Putamen (tissue), 1 donor: ENCODE results near the gene PRKG2.

Experiments used
- DNase-seq: peaks from one replicate; pipeline ENCODE4 v3.0.0-alpha.2; 2016; ENCODE audit warnings: low spot score

PRKG2 gene

DNA sequence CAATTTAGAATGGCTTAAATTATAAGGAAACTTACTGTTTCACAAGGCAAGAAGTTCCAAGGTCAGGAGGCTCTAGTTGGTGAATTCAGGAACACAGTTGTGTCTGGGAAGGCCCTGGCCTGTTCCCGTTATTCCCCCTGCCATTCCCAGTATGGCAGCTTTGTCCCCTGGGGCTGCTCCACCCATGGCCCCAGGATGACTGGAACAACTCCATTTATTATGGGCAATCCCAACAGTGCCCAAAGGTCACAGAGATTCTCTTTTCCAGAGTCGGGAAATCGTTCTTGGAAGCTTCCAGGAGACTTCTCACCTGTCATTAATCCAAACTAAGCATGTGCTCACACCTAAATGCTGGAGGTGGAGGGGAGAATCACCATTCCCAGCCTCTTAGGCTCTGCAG lies 2.8 kb upstream of the PRKG2 start:
- DNase-seq = no peak

DNA sequence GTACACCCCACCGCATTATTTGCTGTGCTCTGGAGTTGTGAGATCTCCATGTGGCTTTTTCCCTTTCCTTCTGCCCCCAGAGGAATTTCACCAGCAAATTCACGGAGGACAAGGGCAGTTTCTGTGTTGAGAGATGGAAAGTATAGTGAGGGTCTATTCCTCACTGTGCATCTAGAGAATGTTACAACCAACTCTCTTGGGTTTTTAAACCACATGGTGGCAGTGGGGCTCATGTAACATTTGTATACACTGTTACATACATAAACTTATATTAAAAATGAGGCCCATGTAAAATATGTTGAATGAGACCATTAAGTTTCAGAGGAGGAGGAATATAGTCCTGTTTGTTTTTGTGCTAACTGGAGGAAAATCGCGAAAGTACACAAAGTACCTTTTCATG lies 909 bp upstream of the PRKG2 start:
- DNase-seq = no peak

DNA sequence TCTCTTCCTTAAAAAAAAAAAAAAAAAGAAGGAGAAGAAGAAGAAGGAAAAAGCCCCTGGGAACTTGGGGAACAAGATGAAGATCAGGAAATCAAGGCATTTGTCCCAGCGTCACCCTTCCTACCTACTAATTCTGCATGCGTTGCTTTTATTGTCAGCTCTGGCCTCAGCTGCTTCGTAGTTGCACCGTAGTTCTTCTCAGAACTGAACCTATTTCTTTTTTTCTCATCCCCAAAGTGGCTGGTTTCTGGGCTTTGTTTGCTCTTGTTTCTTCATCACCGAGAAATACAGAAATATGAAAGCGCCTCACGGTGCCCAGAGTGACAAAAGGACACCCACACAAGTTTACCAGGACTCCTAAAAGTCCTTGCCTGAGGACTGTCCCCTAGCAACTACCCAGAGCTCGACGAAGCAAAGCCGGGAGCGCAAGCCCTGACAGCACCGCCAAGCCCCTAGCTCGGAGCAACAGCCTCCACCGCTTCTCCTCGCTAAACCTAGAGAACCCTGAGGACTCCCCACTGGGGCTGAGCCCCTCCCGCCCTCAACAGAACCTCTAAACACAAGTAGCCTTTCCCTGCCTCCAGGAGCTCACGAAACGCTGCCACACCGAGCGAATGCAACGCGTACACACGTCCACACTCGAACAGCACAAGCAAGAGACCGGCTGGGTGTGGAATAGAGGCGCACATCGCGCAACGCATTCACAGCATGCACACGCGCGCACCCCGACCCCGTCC lies 710 bp downstream of the PRKG2 start:
- DNase-seq = no peak

DNA sequence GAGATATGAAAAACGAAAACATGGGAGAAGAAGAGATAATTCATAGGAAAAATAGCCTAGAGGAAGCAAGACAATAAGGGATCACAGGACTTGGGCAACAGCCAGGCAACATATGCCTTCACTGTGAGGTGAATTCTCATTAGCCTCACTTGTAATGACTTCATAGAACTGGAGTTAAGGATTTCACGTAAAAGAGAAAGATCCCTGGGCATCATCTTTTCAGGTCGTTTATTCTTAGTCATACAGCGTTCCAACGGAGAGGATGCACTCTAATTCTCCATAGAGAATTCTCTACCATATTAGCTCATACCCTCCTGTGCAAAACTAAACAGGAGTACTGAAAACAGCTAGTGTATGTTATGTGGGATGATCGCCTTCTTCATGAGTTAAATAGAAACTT lies 1.4 kb downstream of the PRKG2 start:
- DNase-seq = no peak

DNA sequence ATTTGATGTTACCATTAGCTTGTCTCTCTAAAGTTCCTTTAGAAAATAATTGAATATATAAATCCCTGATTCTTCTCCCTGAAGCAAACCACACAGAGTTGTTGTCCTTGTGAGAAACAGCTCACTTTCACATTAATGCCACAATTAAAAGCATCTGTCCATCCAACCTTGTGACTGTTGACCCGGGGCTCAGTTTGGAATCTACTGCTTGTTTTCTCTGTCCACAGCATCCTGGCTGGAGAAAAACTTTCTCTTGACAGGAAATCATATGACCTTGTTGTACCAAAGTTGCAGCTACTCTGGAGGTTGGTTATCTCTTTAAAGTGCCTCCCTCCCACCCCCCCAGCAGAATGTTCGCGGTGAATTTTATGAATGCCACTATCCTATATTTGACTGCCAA lies 3.1 kb downstream of the PRKG2 start:
- no peak for DNase-seq

DNA sequence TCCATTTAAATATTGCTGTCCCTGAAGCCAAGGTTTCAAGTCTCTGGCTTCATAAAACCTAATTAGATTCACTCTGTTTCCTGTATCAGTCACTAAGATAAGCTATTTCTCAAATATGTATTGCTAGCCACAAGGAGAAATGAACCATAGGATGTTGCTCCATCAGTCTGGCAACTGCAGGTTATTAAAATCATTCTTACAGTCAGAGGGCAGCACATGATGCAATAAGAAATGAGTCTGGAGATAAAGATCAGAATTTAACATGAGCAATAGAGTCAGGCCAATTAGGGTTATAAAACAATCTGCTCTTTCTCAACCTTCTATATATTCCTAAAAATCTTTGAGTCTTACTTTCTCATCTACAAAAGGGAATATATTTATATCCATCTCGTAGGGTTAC lies 7.2 kb downstream of the PRKG2 start:
- DNase-seq = no peak

DNA sequence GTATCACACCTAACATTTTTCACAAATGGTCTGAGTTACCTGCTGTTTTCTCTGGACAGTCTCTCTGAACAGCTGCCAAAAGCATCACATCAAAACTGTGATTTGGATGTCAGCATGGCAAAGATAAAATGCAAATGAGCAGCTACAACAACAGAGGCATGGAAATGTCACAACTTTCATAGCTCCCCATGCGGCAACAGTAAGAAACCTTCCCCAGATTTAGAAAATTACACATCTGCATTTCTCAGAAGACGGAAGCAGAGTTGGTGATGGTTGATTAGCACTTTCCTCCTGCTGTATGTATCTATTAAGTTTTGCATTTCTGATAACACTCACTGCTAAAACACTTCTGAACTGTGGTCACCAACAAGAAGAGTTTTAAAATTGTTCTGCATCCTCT lies 9.7 kb downstream of the PRKG2 start:
- no peak for DNase-seq

DNA sequence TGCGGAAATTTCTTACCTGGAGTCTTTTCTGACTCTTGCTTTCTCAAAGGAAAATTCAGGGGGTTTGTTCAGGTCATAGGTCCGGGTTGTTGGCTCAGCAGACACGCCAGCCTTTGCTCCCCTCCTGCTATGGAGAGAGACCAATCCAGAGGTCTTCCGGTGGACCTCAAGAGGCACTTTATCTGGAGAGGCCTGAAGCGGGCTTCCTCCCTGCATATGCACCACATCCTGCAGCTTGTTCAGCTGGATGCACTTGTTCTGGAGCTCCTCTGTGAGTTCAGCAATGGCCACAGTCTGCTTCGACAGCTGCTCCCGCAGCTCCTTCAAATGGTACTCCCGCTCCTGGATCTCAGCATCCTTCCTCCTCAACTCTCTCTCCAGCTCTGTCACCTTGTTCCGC lies 10.5 kb downstream of the PRKG2 start:
- no peak for DNase-seq

DNA sequence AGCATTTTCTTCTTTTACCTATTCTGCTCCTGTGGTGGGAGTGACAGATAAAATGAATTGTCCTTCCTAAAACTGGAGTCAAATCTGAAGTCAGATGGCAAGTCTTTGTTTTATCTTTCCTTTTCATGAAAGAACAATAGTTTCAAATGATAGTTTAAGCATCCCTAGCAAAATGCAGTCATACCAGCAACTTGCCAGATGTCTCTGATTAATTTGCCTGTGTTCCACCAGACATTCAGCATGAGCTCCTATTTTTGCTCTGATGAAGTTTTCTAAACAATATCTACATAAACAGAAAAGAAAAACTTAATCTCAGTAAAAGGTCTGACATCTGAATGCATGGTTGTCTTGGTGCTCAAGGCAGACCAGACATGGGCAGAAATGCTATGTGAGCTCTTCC lies 15.2 kb downstream of the PRKG2 start:
- DNase-seq = no peak

DNA sequence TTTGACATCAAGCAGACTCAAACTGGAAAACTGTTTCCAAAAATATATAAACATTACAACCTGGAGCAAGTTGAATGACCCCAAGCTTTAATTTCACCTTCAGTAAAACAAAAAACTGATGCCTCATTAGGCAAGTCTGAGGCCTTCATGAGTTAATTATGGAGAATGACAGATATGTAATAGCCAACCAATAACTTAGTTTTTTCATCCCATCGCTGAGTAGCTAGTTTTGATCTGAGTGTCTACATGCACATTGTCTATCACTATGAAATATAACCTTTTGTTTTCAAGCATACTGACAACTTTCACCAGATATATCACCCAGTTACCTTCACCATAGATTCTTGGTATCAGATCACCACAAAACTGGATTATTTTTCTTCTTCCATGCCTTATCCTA lies 16.4 kb downstream of the PRKG2 start:
- DNase-seq = no peak

DNA sequence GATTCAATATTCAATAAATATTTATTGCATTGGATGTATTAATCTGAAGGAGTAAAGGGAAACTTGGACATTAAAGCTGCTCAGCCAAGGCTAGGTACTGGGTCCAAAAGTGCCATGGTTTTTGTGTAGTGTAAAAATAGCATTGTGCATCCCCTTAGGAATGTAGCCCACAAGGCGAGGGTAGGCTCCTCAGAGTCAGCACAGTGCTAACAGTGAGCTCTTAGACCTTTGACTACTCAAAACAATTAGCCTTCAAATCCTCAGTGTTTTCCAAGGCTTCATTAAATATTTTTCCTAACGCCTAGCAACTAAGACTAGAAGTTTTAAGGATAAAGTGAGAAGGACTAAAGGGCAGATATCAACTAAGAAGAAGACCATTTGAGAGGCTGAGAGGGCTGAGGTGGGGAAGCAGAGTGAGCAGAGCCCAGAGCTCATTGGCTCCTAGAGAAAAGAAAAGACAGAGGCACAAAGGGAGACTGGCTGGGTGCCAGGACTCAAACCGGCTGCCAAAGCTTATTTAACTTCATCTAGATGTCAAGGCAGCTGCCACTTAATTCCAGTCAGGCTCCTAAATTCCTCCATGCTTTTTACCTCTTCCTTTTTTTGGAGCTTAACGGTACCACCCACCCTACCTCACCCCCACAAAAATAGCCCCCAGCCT lies 17.0 kb downstream of the PRKG2 start:
- no peak for DNase-seq

DNA sequence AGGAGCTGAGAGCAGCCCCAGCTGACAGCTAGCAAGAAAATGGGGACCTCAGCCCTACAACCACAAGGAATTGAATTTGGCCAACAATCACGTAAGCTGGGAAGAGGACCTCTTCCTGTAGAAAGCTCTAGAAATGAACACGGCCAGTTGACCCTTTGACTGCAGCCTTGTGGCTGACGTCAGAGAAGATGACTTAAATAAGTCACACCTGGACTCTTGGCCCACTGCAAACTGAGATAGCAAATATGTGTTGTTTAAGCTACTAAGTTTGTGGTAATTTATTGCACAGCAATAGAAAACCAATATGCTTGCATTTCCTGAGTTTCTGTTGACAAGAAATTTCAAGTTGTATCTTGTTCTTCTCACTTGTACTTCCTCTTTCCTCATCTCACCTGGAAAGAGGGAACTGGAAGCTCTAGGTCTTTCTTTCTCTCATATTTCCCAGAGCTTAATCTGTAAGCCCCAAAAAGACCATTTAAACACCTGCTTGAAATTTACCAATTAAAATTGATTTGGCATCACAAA lies 18.8 kb downstream of the PRKG2 start:
- no peak for DNase-seq

DNA sequence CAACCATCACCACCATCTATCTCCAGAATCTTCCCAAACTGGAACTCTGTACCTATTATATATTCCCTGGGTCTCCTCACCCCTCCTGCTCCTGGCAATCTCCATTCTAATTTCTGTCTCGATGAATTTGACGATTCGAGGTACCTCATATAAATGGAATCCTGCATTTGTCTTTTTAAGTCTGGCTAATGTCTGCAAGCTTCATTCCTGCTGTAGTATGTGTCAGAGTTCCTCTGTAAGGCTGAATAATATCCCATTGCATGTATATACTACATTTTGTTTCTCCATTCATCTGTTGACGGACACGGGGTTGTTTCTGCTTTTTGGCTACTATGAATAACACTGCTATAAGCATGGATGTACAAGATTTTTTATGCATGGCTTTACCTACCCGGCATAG lies 19.5 kb downstream of the PRKG2 start:
- no peak for DNase-seq

DNA sequence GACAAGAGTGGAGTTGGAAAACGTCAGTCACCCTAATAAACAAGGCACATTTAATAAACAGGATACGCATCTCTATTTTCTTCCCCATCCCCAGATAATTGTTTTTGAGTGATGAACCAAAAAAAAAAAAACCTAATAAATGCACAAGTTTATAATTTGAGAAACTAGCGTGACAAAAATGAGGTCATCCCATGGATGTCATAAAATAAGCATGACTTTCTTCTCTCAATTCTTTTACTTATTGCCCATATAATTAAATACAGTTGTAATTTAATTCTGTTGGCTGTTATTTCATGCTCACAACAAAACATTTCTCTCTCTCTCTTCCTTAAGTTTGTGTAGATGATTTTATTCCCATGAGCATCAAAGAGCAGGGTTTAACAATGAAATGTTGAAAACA lies 20.7 kb downstream of the PRKG2 start:
- no peak for DNase-seq

DNA sequence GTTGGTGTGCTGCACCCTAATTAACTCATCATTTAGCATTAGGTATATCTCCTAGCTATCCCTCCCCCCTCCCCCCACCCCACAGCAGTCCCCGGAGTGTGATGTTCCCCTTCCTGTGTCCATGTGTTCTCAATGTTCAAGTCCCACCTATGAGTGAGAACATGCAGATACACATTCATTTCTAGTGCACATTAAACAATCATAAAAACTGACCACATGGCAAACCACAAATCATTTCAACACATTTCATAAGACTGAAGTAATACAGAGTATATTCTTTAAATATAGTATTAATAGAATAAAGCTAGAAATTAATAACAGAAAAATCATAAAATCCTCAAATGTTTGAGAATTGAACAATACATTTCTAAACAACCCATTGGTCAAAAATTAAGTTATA lies 34.1 kb downstream of the PRKG2 start:
- DNase-seq = no peak

DNA sequence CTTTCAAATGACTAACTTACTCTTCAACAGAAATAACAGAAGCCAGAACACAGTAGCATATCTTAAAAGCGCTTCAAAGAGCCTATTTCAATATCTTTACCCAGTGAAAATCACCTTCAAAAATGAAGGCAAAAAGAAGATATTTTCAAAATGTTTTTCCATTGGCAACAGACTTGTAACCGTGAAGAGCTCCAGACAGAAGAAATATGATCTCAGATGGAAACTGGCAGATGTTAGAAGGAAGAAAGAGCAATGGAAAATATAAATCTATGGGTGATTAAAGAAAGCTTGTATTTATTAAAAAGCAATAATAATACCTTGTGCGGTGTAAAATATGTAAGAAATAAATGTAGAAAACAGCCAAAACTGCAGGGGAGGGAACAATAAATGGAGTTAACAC lies 35.7 kb downstream of the PRKG2 start:
- DNase-seq = no peak

DNA sequence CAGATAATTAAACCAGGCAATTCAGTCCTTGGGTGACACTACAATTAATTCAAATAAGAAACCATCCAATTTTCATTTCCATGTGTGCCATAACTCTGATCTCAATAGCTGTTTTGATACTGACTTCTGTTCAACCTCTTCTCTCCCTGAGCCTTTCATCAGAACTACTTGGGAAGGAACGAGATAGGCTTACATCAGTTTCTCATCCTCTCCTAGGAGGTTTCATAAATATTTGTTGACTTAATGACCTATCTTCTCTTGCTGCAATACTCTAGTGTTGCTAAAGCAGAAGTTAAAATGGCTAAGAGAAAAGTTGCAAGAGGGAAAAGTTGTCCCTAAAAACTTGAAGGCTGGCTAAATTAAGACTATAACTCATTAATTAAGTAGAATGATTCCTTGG lies 41.8 kb downstream of the PRKG2 start:
- no peak for DNase-seq

DNA sequence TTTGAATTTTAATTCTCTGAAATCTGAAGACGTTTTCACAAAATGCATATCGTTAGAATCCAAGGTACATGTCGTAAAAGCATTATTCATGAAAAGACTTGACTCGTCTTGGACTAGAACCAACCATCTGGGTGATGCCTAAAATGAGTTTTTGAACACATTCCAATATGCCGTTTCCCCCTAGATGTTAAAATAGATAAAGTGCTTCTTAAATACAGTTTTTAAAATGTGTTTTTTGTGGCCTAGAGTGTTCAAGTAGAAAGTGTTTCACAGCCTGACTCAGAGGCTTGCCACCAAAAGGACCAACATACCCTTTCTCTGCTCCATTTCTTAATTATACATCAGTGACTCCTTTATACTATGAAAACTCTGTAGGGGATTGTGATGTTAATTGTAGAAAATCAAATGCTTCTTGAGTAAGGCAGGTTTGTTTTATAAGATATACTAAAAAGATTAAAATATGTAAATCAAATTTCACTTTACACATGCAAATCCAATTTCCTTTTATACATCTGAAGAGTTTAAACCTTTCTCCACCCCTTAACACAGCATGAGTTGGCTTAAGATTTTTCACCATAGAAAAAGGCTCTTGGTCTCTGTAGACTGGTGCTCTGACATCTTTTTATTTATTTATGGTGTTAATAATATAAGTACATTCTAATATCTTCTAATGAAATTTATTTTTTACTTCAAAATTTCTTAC lies 48.4 kb downstream of the PRKG2 start:
- no peak for DNase-seq

DNA sequence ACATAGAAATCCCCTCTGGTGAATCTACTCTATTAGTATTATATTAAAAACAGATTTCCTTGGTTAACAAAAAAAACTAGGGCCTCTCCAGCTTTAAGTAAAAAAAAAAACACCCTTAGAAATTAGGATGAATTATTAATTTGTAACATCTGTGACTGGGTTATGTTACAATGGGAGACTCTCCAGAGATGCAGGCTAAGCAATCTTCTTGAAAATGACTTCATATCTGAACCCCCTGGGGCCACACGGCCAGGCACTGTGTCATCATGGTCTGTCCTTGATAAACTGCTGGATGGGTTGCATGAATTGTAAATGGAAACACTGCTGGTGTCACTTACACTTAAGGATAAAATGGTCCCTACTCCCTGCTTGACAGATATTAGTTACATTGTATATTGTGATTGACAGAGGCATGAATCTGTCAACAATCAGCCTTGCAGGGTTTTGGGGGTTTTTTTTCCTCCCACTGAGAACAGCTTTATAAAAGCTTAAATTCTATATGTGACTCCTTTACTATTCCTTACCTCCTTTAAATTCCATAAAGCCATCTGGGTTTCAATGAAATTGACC lies 49.1 kb downstream of the PRKG2 start:
- no peak for DNase-seq

DNA sequence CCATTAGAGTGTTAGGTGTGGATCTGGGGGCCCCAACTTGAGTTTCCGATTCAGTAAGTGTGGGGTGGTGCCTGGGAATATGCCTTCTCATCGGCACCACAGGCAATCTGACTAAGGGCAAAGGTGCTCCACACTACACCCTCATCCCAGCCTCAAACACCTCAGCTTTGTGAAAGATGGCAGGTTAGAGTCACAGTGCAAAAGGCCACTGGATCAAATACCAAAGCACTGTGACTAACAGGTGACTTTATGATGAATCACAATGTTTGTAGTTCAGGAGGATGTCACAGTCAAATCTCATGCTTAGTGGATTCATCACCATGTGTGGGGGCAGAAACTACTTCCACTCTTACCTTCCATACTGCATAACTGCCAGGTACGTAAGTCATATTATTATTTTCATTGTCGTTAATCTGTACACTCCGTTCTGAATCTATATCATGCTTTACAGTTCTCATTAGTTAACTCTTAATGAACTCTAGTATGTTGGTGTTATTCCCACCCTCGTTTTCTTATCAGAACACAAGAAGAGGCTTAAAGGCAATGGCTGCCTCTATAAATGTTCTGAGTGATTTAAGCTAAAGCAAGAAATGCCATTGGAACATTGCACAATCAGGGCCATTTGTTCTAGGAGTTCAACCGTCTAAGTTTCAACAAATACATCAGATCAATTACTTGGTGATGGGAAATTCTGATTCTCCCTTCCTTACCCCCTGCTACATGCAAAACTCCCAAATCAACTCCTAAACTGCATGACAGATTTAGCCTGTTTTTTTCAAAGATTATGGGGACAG lies 50.2 kb downstream of the PRKG2 start:
- no peak for DNase-seq

DNA sequence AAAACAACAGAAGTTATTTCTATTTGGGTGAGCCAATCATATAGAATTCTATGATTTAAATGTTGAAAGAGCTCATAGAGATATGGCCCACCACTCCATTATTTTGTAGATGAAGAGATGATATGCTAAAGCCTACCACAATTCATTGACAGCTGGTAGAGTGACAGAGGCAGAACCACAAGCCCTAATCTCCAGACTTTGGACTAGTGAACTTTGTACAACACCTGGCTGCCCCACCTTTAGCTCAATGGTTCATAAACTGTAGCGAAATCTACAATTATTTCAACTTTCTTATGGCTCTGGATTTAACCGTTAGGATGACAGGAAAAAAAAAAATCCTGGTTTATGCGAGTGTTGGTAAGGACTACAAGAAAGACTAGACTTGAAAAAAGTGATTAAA lies 50.9 kb downstream of the PRKG2 start:
- no peak for DNase-seq
